Hematopoietic multipotent progenitor cell treated with erythropoietin and hydrocortisone succinate and interleukin-3 and kit ligand, for 4 days (in vitro differentiated cells): ENCODE data around the gene SELENOW.
"Not testable (repeated sequence)": the region's sequence is repeated elsewhere in the genome, so short reads cannot be mapped to it uniquely, and the experiment has no call there.

ENCODE experiments used
- DNase-seq: peaks from one replicate; pipeline ENCODE4 v3.0.0-alpha.2; 2015

Gene SELENOW

GRCh38 chr19:47778049-47778953 lies at the start of gene SELENOW:
Gene SELENOW, plus strand, starts transcription at chr19:47778703. Its CDS starts 83 bp downstream, at chr19:47778786.
- DNase-seq = peak; percentile 80

- DNase-seq = peak; percentile 84
Observed at GRCh38 chr19:47729468-47729798, 49.1 kb upstream of the SELENOW start.

DNA sequence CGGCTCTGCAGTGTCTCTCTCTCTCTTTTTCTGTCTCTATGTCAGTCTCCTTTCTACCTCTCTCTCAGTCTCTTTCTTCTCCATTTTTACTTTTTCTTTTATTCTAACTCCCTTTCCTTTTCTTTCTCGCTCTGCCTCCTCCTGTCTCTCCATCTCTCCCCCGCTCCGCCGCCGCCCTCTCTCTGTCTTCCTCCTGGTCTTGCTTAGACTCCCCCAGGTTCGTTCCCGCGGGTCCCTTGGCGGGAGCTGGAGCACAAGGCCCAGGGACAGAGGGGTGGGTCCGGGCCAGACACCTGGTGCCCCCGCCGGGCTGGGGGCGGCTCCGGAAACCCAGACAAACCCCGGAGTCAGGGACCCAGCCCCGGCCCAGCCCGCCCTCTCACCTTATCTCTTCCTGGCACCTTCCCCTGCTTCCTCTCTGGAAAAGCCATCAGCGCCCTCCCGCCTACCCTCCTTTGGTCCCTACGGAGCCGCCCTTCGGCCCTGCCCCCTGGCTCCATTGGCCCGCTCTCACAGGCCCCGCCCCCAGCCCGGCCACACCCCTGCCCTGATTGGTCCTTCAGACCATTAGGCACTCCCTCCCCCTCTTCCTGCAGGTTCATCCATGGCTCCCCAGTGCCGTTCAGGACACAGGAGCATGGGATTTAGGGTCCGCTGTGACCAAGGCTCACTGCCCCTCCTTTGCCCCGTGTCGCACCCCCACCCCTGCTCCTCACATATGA lies 48.5 kb upstream of the SELENOW start:
- DNase-seq = peak; percentile 98

DNA sequence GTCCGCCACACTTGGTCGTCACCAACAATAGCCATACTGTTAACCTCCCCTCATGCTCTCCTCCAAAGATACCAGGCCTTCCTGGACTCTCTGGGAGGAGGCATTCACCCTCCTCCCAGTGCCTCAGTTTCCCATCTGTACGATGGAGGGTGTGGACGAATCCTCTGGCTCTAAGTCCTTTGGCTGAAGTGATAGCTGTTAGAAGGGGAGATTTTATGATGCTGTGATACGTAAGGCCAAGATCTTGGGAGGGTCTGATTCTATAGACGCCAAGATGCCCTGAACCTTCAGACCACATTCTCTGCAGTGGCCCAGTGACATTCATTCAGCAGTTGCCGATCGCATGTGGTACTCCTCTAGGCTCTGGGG lies 48.0 kb upstream of the SELENOW start:
- DNase-seq = no peak

GRCh38 chr19:47730910-47731309 lies 47.6 kb upstream of the SELENOW start:
- DNase-seq = no peak

GRCh38 chr19:47735131-47735530 lies 43.4 kb upstream of the SELENOW start:
- no peak for DNase-seq

DNA sequence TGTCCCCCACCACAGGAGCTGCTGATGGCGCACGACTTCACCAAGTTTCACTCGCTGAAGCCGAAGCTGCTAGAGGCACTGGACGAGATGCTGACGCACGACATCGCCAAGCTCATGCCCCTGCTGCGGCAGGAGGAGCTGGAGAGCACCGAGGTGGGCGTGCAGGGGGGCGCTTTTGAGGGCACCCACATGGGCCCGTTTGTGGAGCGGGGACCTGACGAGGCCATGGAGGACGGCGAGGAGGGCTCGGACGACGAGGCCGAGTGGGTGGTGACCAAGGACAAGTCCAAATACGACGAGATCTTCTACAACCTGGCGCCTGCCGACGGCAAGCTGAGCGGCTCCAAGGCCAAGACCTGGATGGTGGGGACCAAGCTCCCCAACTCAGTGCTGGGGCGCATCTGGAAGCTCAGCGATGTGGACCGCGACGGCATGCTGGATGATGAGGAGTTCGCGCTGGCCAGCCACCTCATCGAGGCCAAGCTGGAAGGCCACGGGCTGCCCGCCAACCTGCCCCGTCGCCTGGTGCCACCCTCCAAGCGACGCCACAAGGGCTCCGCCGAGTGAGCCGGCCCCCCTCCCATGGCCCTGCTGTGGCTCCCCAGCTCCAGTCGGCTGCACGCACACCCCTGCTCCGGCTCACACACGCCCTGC lies 37.5 kb upstream of the SELENOW start:
- no peak for DNase-seq

GRCh38 chr19:47741544-47742140 lies 36.9 kb upstream of the SELENOW start:
- DNase-seq = no peak

- DNase-seq = no peak
Observed at GRCh38 chr19:47742634-47743033, 35.9 kb upstream of the SELENOW start.

GRCh38 chr19:47745010-47745901 lies 33.2 kb upstream of the SELENOW start, which contains the start of gene NOP53:
Gene NOP53, plus strand, starts transcription at chr19:47745546. Its CDS starts 14 bp downstream, at chr19:47745560.
- DNase-seq = peak; percentile 98

DNA sequence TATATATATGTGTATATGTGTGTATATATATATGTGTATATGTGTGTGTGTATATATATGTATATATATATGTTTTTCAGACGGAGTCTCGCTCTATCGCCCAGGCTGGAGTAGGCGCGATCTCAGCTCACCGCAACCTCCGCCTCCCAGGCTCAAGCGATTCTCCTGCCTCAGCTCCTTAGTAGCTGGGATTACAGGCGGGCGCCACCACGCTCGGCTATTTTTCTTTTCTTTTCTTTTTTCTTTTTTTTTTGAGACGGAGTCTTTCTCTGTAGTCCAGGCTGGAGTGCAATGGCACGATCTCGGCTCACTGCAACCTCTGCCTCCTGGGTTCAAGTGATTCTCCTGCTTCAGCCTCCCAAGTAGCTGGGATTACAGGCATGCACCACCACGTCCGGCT lies 32.4 kb upstream of the SELENOW start:
- not testable (repeated sequence) for DNase-seq

DNA sequence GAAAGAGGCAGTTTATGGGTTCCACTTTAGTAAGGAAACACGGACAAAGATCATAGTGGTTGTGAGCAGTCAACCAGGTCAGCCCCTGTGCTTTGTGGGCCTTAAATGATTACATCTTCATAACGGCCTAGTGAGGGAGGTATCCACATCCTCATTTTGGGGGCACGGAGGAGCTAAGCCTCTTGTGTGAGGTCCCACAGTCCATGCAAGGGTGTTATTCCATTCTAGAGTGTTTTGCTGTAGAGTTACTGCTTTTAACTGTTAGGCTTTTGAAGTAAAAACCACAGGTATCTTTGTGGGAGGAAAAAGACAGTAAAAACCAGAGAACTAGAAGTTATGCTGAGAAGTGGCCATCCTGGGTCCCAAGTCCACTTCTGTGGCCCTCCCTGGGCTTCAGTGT lies 29.2 kb upstream of the SELENOW start:
- no peak for DNase-seq

- no peak for DNase-seq
Observed at GRCh38 chr19:47750752-47751151, 27.8 kb upstream of the SELENOW start.

DNA sequence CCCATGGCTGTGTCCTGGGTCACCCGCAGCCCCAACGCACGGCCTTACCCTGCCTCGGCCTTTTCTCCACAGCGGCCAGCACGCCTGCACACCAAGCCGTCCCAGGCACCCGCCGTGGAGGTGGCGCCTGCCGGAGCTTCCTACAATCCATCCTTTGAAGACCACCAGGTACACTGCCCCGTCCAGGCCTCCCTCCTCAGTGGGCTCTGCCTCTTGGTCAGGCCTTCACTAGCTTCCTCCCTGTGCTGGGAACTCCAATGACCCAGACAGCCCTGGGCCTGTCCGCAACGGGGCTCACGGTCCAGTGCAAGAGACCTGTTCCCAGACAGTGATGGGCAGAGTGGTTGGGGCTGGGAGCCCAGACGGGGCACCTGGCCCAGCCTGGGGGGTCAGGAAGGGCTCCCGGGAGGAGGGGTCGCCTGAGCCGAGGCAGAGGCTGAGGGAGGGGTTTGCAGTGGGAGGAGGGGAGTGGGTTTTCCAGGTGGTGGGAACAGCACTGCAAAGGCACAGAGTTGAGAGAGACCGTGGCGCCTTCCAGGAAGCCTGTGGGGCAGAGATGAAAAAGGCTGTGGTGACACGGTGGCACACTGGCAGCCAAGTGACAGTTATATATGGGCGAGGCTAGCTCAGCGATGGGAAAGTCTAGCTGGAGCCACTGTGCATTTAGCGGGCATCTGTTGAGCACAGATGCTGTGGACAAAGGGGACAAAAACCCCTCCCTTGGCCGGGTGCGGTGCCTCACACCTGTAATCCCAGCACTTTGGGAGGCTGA lies 25.9 kb upstream of the SELENOW start:
- DNase-seq = no peak

- no peak for DNase-seq
Observed at GRCh38 chr19:47754206-47755064, 24.1 kb upstream of the SELENOW start.

DNA sequence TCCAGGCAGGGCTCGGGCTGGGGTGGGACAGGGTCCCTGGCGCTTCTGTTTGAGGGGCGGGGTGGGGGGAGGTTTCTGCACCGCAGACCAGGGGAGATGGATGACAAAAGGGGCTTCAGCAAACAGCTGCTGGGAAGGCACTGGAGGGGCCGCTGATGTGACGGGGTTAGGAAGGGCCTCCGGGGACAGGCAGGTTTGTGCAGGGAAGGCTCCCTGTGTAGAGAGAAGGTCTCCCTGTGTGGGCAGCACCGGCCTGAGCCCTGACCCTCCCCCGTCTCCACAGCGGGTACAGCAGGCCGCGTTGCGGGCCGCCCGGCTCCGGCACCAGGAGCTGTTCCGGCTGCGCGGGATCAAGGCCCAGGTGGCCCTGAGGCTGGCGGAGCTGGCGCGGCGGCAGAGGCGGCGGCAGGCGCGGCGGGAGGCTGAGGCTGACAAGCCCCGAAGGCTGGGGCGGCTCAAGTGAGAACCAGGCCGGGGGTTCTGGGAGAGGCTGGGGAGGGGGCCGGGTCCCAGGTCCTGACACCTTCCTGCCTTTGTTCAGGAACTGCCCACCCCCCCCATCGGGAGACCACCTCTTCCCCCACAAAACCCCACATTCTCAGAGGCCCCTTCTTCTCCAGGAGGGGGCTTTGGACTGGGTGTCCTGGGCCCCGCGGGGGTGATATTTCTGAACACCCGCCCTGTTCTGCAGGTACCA lies 23.3 kb upstream of the SELENOW start:
- DNase-seq = no peak

DNA sequence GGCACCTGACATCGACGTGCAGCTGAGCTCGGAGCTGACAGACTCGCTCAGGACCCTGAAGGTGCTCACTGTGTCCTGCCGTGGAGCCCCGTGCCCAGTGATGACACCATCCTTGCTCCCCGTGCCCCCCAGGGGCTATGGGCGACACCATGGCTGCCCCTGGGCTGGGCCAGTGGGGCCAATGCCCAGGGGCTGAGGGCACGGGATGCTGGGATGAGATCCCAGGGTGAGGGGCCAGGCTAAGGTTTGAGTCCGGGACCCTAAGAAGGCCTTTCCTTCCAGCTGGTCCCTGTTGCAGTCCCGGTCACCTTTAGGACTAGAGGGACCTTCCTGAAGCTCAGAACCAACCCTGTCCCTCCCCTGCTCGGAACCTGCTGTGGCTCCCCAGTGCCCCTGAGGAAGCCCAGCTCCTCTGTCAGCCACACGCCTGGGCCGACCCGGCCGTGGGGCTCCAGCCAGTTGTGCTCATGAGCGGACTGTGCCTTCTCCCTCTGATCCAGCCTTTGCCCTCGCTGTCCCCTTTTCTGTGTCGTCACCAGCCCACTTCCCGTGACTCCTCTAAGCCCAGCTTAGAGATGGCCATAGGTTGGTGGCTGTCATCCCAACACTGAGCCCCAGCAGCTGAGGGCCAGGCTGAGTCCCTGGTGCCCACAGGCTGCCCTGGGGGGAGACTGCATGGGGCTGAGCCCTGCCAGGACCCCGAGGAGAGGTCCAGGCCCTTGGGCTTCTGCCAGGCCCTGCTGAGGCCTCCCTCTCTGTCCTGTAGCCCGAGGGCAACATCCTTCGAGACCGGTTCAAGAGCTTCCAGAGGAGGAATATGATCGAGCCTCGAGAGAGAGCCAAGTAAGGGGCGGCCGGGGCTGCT lies 22.5 kb upstream of the SELENOW start:
- no peak for DNase-seq

- no peak for DNase-seq
Observed at GRCh38 chr19:47756627-47756929, 21.9 kb upstream of the SELENOW start.
